Endothelial cell of umbilical vein (primary cell): ENCODE data around the gene ST6GAL1.

Experiments used
- MYC ChIP-seq: IDR thresholded peaks from one replicate; pipeline ENCODE4 v1.6.1; 2011; ENCODE audit warnings: mild to moderate bottlenecking, low read depth, low read length
- TF ChIP-seq, protein P1 (sequence below), 2 donors: IDR thresholded peaks; 1 replicate in 1 of 2; 2 replicates in 1 of 2; pipeline ENCODE4 v1.5.1; 2011; ENCODE audit warnings: low read length in 2 of 2, mild to moderate bottlenecking in 2 of 2, moderate library complexity in 2 of 2, control low read depth in 1 of 2, inconsistent platforms in 1 of 2, low read depth in 1 of 2; ENCODE audit not compliant: insufficient read depth in 1 of 2; ENCODE audit errors: extremely low read depth in 1 of 2

DNA sequence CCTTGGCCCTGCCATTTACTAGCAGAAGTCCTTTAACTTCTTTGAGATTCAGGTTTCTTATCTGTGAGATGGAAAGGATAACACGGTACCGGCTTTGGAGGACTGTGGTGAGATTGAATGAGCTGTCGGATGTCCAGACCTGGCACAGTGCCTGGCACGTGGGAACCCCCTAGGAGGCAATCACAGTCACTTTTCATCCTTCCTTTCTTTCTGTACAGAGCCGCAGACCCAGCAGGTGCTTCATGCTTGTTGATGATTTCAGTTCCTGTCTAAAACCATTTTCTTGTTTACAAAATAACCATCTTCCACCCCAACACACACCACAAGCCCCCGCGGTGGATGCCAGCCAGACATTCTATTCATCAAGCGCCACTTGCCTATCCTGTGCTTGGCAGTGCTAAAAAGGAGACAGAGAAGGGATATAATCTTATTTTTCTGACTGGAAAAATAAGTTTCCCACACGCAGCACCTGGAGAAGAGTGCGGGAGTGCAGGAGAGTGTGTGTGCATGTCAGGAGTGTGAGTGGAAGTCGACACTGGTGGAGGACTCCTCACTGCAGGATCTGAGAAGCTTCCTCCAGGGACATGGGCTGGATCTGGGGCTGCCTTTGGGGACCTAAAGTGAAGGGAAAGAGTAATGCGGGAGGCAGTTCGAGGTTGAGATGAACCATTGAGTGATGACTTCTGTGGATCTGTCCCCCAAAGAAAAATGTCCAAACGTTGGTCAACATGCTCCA is 85.7 kb downstream of the ST6GAL1 start:
- TF ChIP-seq, protein P1, sequence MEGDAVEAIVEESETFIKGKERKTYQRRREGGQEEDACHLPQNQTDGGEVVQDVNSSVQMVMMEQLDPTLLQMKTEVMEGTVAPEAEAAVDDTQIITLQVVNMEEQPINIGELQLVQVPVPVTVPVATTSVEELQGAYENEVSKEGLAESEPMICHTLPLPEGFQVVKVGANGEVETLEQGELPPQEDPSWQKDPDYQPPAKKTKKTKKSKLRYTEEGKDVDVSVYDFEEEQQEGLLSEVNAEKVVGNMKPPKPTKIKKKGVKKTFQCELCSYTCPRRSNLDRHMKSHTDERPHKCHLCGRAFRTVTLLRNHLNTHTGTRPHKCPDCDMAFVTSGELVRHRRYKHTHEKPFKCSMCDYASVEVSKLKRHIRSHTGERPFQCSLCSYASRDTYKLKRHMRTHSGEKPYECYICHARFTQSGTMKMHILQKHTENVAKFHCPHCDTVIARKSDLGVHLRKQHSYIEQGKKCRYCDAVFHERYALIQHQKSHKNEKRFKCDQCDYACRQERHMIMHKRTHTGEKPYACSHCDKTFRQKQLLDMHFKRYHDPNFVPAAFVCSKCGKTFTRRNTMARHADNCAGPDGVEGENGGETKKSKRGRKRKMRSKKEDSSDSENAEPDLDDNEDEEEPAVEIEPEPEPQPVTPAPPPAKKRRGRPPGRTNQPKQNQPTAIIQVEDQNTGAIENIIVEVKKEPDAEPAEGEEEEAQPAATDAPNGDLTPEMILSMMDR (IDR thresholded peaks at IDR 0.05; ENCODE audit: extremely low read depth in 1 of 2, insufficient read depth in 1 of 2, low read depth in 1 of 2, low read length in 2 of 2), result no peak
- TF ChIP-seq MYC, result no peak
